T-helper 2 cell (primary cell): ENCODE measurements around the gene AK6.

Experiments
- DNase-seq, 5 experiments: peaks; one replicate each; pipeline versions ENCODE4 v3.0.0 to v3.0.0-alpha.2; 2012 to 2022
- total RNA-seq, 2 donors: gene quantifications; one replicate each; lab custom pipeline; 2026; lab: John Stamatoyannopoulos, UW

Gene AK6
- 3.1 to 5.1 reads per million in 2 donors for total RNA-seq

- DNase-seq: peak; percentile 83 to 95 (median 87)
These were observed at the start of gene AK6, which contains the start of the genes RAD17 and TAF9 for GRCh38 chr5:69369340-69370121. Gene AK6 (minus strand): TSS chr5:69369520. CDS start chr5:69369490, 30 bp downstream. Gene RAD17 (plus strand): TSS chr5:69369818. CDS start chr5:69372209, 2,391 bp downstream. Gene TAF9 (minus strand): TSS chr5:69369520. CDS start chr5:69365737, 3,783 bp downstream.

GRCh38 chr5:69418554-69418953 is 49.2 kb upstream of the AK6 start:
- no peak for DNase-seq

GRCh38 chr5:69416699-69417098 is 47.4 kb upstream of the AK6 start:
- DNase-seq: no peak

GRCh38 chr5:69416180-69416579 is 46.9 kb upstream of the AK6 start:
- no peak for DNase-seq

GRCh38 chr5:69415584-69415958 is 46.3 kb upstream of the AK6 start:
- DNase-seq: no peak

- peak; percentile 2 to 41 (median 18) for DNase-seq
These were observed 45.7 kb upstream of the AK6 start, which contains the start of gene MARVELD2 for GRCh38 chr5:69414885-69415583. Gene MARVELD2 (plus strand): TSS chr5:69415116. CDS start chr5:69419386, 4,270 bp downstream.

- DNase-seq: no peak
These were observed 35.5 kb upstream of the AK6 start for GRCh38 chr5:69404659-69405330.

GRCh38 chr5:69378376-69378775 is 9.1 kb upstream of the AK6 start:
- DNase-seq: no peak

GRCh38 chr5:69374911-69375446 is 5.7 kb upstream of the AK6 start:
- no peak for DNase-seq

- no peak for DNase-seq
These were observed 3.1 kb upstream of the AK6 start for GRCh38 chr5:69372394-69372793.

GRCh38 chr5:69370335-69370734 is 1.0 kb upstream of the AK6 start:
- DNase-seq: peak in 1 of 5 experiments; percentile 2

GRCh38 chr5:69368458-69369339 is 621 bp downstream of the AK6 start:
- DNase-seq: peak in 3 of 5 experiments; percentile 9 to 38 (median 21)

GRCh38 chr5:69367697-69368279 is 1.5 kb downstream of the AK6 start:
- no peak for DNase-seq

- no peak for DNase-seq
These were observed 4.5 kb downstream of the AK6 start for GRCh38 chr5:69364850-69365249.

- DNase-seq: peak in 1 of 5 experiments; percentile 67
These were observed 4.9 kb downstream of the AK6 start for GRCh38 chr5:69364414-69364813.

GRCh38 chr5:69360442-69360841 is 8.9 kb downstream of the AK6 start:
- DNase-seq: no peak

GRCh38 chr5:69359699-69360098 is 9.6 kb downstream of the AK6 start:
- no peak for DNase-seq

- DNase-seq: no peak
These were observed 18.7 kb downstream of the AK6 start for GRCh38 chr5:69350664-69351063.

GRCh38 chr5:69343083-69343482 is 26.2 kb downstream of the AK6 start:
- DNase-seq: no peak

GRCh38 chr5:69341520-69342161 is 27.7 kb downstream of the AK6 start:
- no peak for DNase-seq
